Measurements from ENCODE around the gene SPATA31C2.
"Not testable (repeated sequence)": the region's sequence is repeated elsewhere in the genome, so short reads cannot be mapped to it uniquely, and the experiment has no call there.

Gene SPATA31C2

GRCh38 chr9:88138375-88138774 lies at the start of gene SPATA31C2:
TSS of gene SPATA31C2 (minus strand) at chr9:88138475. CDS start at chr9:88138446, 29 bp downstream.
- not testable (repeated sequence) for DNase-seq (ENCODE audit: low read depth in 3 of 3)

DNA sequence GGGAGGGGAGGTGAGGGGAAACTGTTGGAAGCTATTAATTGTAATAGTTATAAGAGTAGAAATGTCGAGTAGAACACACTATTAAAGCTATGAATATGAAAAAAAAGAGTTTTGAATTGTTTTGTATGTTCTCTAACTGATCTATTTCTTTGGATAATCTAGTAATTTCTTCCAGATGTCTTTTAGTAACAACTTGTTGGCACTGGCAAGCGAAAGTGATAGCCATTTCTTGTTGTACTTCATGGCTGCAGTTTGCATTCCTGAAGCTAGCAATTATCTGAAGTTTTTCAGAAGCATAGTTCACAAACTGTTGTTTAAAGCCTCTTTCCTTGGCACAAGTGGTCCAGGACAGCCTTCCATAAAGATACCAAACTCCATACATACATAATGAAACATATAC lies 49.4 kb upstream of the SPATA31C2 start:
- DNase-seq (ENCODE audit: low read depth in 3 of 3) = no peak

- no peak for DNase-seq (ENCODE audit: low read depth in 3 of 3)
These were observed 48.3 kb upstream of the SPATA31C2 start for GRCh38 chr9:88186495-88187110.

GRCh38 chr9:88184976-88185375 lies 46.7 kb upstream of the SPATA31C2 start:
- no peak for DNase-seq (ENCODE audit: low read depth in 3 of 3)

GRCh38 chr9:88183798-88184495 lies 45.7 kb upstream of the SPATA31C2 start:
- DNase-seq (ENCODE audit: low read depth in 3 of 3) = no peak

DNA sequence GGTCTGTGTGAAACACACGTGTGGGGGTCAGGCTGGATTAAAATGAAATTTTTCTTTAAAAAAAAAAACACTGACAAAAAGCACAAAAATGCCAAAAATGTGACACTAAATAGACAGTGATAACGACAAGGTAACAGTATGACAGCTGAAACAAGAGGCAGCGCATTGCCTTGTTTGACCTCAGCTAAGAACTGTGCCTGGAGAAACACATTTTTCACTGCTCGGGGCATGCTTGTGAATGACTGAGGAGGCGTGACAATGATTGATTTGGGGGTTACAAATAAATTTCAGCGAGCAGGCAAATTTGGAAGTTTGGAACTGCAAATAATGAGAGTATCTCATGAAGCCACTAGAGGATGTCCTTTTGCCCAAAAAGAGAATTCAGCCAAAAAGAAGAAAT lies 44.2 kb upstream of the SPATA31C2 start:
- DNase-seq (ENCODE audit: low read depth in 3 of 3) = no peak

GRCh38 chr9:88180081-88180765 lies 41.9 kb upstream of the SPATA31C2 start:
- DNase-seq (ENCODE audit: low read depth in 3 of 3) = no peak

GRCh38 chr9:88179062-88179521 lies 40.8 kb upstream of the SPATA31C2 start:
- no peak for DNase-seq (ENCODE audit: low read depth in 3 of 3)

- DNase-seq (ENCODE audit: low read depth in 3 of 3) = no peak
These were observed 40.4 kb upstream of the SPATA31C2 start for GRCh38 chr9:88178641-88179040.

- no peak for DNase-seq (ENCODE audit: low read depth in 3 of 3)
These were observed 39.1 kb upstream of the SPATA31C2 start for GRCh38 chr9:88177371-88177770.

DNA sequence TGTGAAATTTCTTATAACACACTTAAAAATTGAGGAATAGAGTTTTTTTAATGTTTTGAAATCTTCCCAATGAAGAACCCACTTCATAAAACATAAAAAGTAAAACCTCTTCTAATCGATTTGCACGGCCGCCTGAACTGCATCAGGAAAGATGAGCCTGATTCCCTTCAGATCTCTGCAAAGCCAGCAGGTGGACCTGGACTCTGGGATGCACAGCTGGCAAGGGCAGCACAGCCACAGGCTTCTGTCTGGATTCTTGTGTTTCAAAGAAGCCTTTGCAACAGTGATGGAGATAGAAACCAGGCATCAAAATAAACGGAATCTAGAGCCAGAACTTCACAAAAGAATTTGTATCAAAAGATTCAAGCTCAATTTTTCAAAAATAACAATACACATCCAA lies 36.0 kb upstream of the SPATA31C2 start:
- DNase-seq (ENCODE audit: low read depth in 3 of 3) = no peak

DNA sequence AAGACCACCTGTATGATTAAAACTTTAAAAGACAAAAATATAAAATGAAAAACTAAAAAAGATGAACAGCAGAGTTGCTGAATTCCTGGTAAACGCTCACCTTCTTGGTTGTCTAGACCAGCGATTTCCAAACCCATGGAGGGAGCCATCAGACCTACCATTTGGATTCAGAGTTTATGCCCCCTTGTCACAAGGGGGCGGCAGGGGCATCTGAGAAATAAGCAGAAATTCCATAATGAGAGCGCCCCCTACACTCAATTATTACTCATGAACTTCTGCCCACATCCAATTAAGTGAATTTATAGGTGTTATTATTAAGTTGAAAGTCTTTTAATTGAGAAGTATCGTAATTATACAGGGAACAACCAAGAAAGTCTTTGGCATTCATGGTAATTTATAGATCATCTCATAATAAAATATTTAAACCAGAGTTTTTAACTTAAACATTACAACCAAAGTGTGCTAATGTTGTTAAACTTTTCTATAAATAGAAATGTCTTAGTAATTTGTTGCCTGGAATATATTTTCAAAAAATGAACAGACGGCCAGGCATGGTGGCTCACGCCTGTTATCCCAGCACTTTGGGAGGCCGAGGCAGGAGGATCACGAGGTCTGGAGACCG lies 35.2 kb upstream of the SPATA31C2 start:
- DNase-seq (ENCODE audit: low read depth in 3 of 3) = peak; percentile 12 to 30 (median 14)

- no peak for DNase-seq (ENCODE audit: low read depth in 3 of 3)
These were observed 31.4 kb upstream of the SPATA31C2 start for GRCh38 chr9:88169700-88170099.

GRCh38 chr9:88168564-88168963 lies 30.3 kb upstream of the SPATA31C2 start:
- no peak for DNase-seq (ENCODE audit: low read depth in 3 of 3)

GRCh38 chr9:88166660-88167059 lies 28.4 kb upstream of the SPATA31C2 start:
- DNase-seq (ENCODE audit: low read depth in 3 of 3) = no peak

- DNase-seq (ENCODE audit: low read depth in 3 of 3) = no peak
These were observed 26.6 kb upstream of the SPATA31C2 start for GRCh38 chr9:88164850-88165249.

- DNase-seq (ENCODE audit: low read depth in 3 of 3) = no peak
These were observed 22.9 kb upstream of the SPATA31C2 start for GRCh38 chr9:88161144-88161543.

GRCh38 chr9:88143957-88144625 lies 5.8 kb upstream of the SPATA31C2 start:
- no peak for DNase-seq (ENCODE audit: low read depth in 3 of 3)

DNA sequence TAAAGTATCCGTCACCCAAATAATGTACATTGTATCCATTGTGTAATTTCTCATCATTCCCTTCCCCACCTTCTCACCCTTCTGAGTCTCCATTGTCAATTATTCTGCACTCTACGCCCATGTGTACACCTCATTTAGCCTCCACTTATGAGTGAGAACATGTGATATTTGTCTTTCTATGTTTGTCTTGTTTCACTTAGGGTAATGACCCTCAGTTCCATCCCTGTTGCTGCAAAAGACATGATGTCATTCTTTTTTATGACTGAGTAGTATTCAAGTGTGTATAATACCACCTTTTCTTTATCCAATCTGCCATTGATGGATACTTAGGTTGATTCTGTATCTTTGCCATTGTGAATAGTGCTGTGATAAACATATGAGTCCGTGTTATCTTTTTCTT lies 4.9 kb upstream of the SPATA31C2 start:
- no peak for DNase-seq (ENCODE audit: low read depth in 3 of 3)

DNA sequence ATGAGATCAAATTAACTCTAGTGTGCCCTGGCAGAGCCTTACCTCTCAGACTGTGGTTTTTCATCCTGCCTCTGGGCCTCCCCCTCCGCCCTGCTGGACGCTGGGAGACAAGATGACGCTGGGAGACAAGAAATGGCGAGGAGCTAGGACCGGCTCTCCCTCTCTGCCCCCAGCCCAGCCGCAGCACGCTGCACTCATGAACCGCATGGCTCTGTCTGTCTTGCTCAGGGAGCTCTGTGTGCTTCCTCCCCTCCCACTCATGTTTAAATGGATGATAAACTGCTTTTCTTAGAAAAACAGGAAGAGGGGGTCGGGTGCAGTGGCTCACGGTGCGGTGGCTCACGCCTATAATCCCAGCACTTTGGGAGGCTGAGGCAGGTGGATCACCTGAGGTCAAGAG lies 4.7 kb downstream of the SPATA31C2 start:
- DNase-seq (ENCODE audit: low read depth in 3 of 3) = not testable (repeated sequence)

DNA sequence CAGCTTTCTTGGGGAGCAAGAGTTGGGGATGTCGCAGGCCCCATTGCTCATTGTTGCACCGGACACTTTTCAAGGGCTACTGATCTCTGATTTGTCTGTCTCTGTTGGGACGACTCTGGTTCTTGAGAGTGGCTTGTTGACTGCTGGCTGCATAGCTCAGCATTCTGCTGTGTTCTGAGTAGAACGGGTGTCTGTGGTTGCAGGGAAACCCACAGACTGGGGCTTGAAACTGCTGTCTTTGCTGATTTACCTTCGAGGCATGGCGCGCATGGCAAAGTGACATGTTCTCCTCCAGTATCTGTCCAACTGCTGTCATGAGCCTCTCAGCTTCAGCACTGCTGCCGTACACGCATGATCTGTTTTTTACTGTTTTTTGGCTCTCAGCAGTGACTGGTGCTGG lies 8.7 kb downstream of the SPATA31C2 start:
- DNase-seq (ENCODE audit: low read depth in 3 of 3) = not testable (repeated sequence)
